Nephron progenitor cell (in vitro differentiated cells): ENCODE results near the gene LMNA.
"Not testable (repeated sequence)": the region's sequence is repeated elsewhere in the genome, so short reads cannot be mapped to it uniquely, and the experiment has no call there.

Experiments used
- DNase-seq: peaks from one replicate; pipeline ENCODE4 v3.0.0; 2021
- H3K27ac Mint-ChIP-seq: 2 replicates; pipeline ENCODE4 v1.8.0; 2021; ENCODE audit warnings: mild to moderate bottlenecking, moderate library complexity, mixed read lengths
- H3K27me3 Mint-ChIP-seq: 2 replicates; pipeline ENCODE4 v1.8.0; 2021; ENCODE audit warnings: mild to moderate bottlenecking, low read depth, mixed read lengths; ENCODE audit not compliant: poor library complexity
- H3K36me3 Mint-ChIP-seq: 2 replicates; pipeline ENCODE4 v1.8.0; 2021; ENCODE audit warnings: low read depth, mixed read lengths
- H3K4me1 Mint-ChIP-seq: 2 replicates; pipeline ENCODE4 v1.8.0; 2021; ENCODE audit warnings: mixed read lengths
- H3K4me3 Mint-ChIP-seq: 2 replicates; pipeline ENCODE4 v1.8.0; 2021; ENCODE audit warnings: mild to moderate bottlenecking, moderate library complexity, mixed read lengths
- H3K9me3 Mint-ChIP-seq: 2 replicates; pipeline ENCODE4 v1.8.0; 2021; ENCODE audit warnings: mild to moderate bottlenecking, moderate library complexity, mixed read lengths
- CTCF ChIP-seq: fragments of 200-600 bp; sonication (generic); IDR thresholded peaks from 2 replicates; pipeline ENCODE4 v1.5.0; 2021; ENCODE audit warnings: antibody characterized with exemption

Gene LMNA

DNA sequence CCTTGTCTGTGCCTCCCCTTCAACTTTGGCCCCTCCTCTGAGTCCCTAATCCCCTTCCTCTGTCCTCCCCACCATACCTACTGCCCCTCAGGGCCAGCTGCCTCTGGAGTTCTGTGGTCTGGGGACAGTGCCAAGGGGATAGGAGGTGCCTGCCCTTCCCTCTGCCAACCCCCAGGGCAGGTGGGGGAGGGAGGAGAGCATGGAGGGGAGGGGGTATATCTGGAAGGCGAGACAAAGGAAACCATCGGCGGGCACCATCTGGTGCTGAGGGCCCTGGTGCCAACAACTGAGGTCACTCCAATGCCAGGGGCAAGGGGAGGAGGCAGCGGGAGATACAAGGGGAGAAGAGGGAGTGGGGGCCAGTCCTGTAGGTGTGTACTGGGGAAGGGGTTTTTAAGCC lies 44.0 kb upstream of the LMNA start:
- Mint-ChIP-seq H3K4me3 (no peak overlapping the region), H3K27ac (peak overlapping the region; percentile 86), H3K27me3 (no peaks in the 10 kb centered on the region), H3K36me3 (peaks cover 26% of the 10 kb centered on the region), H3K4me1 (peaks cover 74% of the 10 kb centered on the region), H3K9me3 (no peaks in the 10 kb centered on the region)
- DNase-seq: no peak
- no peak for TF ChIP-seq CTCF

DNA sequence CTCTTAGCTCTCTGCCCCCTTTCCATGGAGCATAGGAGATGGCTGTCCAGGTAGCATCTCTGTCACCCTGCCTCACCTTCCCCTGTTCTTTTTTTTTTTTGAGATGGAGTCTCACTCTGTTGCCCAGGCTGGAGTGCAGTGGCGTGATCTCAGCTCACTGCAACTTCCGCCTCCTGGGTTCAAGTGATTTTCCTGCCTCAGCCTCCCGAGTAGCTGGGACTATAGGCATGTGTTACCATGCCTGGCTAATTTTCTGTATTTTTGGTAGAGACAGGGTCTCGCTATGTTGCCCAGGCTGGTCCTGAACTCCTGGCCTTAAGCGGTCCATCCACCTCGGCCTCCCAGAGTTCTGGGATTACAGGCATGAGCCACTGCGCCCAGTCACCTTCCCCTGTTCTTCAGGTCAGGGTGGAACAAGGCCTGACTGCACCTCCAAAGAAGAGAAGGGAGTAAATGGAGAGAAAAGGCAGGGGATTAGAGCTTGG lies 43.1 kb upstream of the LMNA start:
- Mint-ChIP-seq H3K36me3 (peaks cover 29% of the 10 kb centered on the region), H3K4me3 (peak overlapping the region; percentile 55), H3K4me1 (peaks cover 74% of the 10 kb centered on the region), H3K27ac (peak overlapping the region; percentile 71)
- H3K27me3 Mint-ChIP-seq, DNase-seq, H3K9me3 Mint-ChIP-seq: not testable (repeated sequence)

GRCh38 chr1:156072251-156072650 lies 42.3 kb upstream of the LMNA start:
- Mint-ChIP-seq H3K36me3 (peaks cover 29% of the 10 kb centered on the region), H3K4me3 (peak overlapping the region; percentile 79), H3K9me3 (no peaks in the 10 kb centered on the region), H3K4me1 (peaks cover 78% of the 10 kb centered on the region), H3K27ac (peak overlapping the region; percentile 76), H3K27me3 (no peaks in the 10 kb centered on the region)
- no peak for DNase-seq
- no peak for TF ChIP-seq CTCF

DNA sequence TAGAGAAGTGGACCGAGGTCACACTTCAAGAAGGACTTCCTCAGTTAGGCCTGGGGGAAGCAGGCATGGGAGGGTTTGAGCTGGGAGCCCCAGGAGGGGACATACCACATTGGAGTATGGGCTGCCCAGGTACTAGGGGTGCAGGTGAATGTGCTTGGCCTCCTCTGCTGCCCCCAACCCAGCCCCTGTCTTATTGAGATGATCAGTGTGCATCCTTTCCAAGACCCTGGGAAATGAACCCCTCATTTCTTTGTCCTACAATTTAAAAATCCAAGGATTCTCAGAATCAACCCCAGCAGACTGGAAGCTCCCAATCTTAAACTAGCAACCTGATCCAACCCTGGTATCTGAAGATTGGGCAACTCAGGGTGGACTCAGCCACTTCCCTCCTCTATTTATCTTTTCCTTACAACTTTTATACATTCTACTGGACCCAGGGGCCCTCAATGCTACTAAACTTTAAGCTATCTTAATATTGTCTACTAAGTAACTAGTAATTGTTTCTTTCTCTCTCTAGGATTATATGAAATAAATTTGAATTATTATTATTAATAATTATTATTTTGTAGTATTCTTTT lies 41.3 kb upstream of the LMNA start:
- Mint-ChIP-seq H3K27ac (peak overlapping the region; percentile 76), H3K4me1 (peaks cover 84% of the 10 kb centered on the region), H3K4me3 (peak overlapping the region; percentile 79), H3K27me3 (no peaks in the 10 kb centered on the region), H3K36me3 (peaks cover 35% of the 10 kb centered on the region), H3K9me3 (no peaks in the 10 kb centered on the region)
- no peak for TF ChIP-seq CTCF
- no peak for DNase-seq

GRCh38 chr1:156073740-156074139 lies 40.8 kb upstream of the LMNA start:
- peak; percentile 63 for DNase-seq
- H3K36me3 Mint-ChIP-seq: peaks cover 39% of the 10 kb centered on the region
- H3K9me3 Mint-ChIP-seq: no peaks in the 10 kb centered on the region
- TF ChIP-seq CTCF: no peak
- no peaks in the 10 kb centered on the region for H3K27me3 Mint-ChIP-seq
- H3K4me1 Mint-ChIP-seq: peaks cover 89% of the 10 kb centered on the region
- H3K4me3 Mint-ChIP-seq: peak overlapping the region; percentile 79
- peak overlapping the region; percentile 99 for H3K27ac Mint-ChIP-seq

GRCh38 chr1:156074661-156075060 lies 39.9 kb upstream of the LMNA start:
- H3K27ac Mint-ChIP-seq: peak overlapping the region; percentile 86
- H3K4me3 Mint-ChIP-seq: peak overlapping the region; percentile 71

More at GRCh38 chr1:156074661-156075060, 39.9 kb upstream of the LMNA start:
- no peak for DNase-seq
- Mint-ChIP-seq H3K27me3 (peaks cover under 1% of the 10 kb centered on the region), H3K9me3 (no peaks in the 10 kb centered on the region), H3K36me3 (peaks cover 39% of the 10 kb centered on the region), H3K4me1 (peaks cover 96% of the 10 kb centered on the region)
- no peak for TF ChIP-seq CTCF
